Panc1 (cell line): Measurements from ENCODE around the gene CSF3R. TPM values are rescaled to one million over a fixed set of nuclear protein-coding genes. Genes with fewer than 3 reads are reported as not detected.

Experiments used
- ATAC-seq: fragments of 200-7000 bp; cut with Tn5 transposase; 2 replicates; pipeline ENCODE4 v1.9.1; 2020; ENCODE audit warnings: mild to moderate bottlenecking, moderate library complexity
- BruUV-seq: library from RNA; stranded (reverse); fragments of 400-500 nt; replicated peaks from 2 replicates; lab custom pipeline; 2021; lab: Mats Ljungman, UMichigan
- CTCF ChIA-PET: fragments of 300-600 bp; sonication (Branson Sonifier 250); formaldehyde crosslinking; loops from one replicate; lab custom pipeline; 2022; ENCODE audit warnings: antibody characterized with exemption; lab: Charles Lee
- POLR2A ChIA-PET: fragments of 300-600 bp; sonication (Branson Sonifier 250); formaldehyde crosslinking; loops from one replicate; lab custom pipeline; 2022; ENCODE audit warnings: antibody characterized with exemption; lab: Charles Lee
- DNase-seq: peaks from one replicate; pipeline ENCODE4 v3.0.0-alpha.2; 2010; ENCODE audit warnings: low read depth, low spot score
- H3K27ac ChIP-seq: 2 replicates; pipeline ENCODE4 v1.5.1; 2011; ENCODE audit warnings: mild to moderate bottlenecking, low read length, inconsistent platforms
- H3K27me3 ChIP-seq: fragments of 200-500 bp; sonication (Bioruptor generic); 2 replicates; pipeline ENCODE4 v1.6.0; 2014; ENCODE audit warnings: low read length, inconsistent platforms; ENCODE audit not compliant: control insufficient read depth, insufficient read depth
- H3K36me3 ChIP-seq: fragments of 200-500 bp; sonication (Bioruptor generic); 2 replicates; pipeline ENCODE4 v1.5.1; 2014; ENCODE audit warnings: inconsistent platforms, mild to moderate bottlenecking, low read length, moderate library complexity; ENCODE audit not compliant: control insufficient read depth, insufficient read depth
- H3K4me1 ChIP-seq: 2 replicates; pipeline ENCODE4 v1.5.1; 2011; ENCODE audit warnings: inconsistent platforms, mild to moderate bottlenecking, low read length, moderate library complexity; ENCODE audit not compliant: control insufficient read depth, insufficient read depth
- H3K4me3 ChIP-seq, 2 experiments: 2 replicates each; pipeline ENCODE4 v1.5.1; 2011 to 2012; ENCODE audit warnings: low read depth in 2 of 2, low read length in 2 of 2, mild to moderate bottlenecking in 2 of 2, inconsistent platforms in 1 of 2, moderate library complexity in 1 of 2
- H3K9me3 ChIP-seq: fragments of 200-500 bp; sonication (Bioruptor generic); 2 replicates; pipeline ENCODE4 v1.5.1; 2014; ENCODE audit warnings: low read depth, mild to moderate bottlenecking, inconsistent platforms, low read length, moderate library complexity; ENCODE audit not compliant: control insufficient read depth, insufficient read depth
- CTCF ChIP-seq: fragments of 450-650 bp; IDR thresholded peaks from 2 replicates; pipeline ENCODE4 v1.5.1; 2017; ENCODE audit warnings: mild to moderate bottlenecking
- POLR2AphosphoS5 ChIP-seq: IDR thresholded peaks from 2 replicates; pipeline ENCODE4 v1.6.1; 2012; ENCODE audit warnings: mild to moderate bottlenecking, low read depth, low read length, moderate library complexity
- REST ChIP-seq, 2 experiments: IDR thresholded peaks; 2 replicates each; pipeline ENCODE4 v1.6.1; 2011 to 2012; ENCODE audit warnings: low read depth in 2 of 2, control low read depth in 1 of 2, low read length in 1 of 2, mild to moderate bottlenecking in 1 of 2, moderate library complexity in 1 of 2; ENCODE audit not compliant: insufficient read depth in 1 of 2
- SIN3A ChIP-seq: IDR thresholded peaks from 2 replicates; pipeline ENCODE4 v1.6.1; 2012; ENCODE audit warnings: low read depth, mild to moderate bottlenecking, low read length, moderate library complexity, borderline replicate concordance; ENCODE audit not compliant: insufficient read depth
- TCF7L2 ChIP-seq: IDR thresholded peaks from 2 replicates; pipeline ENCODE4 v1.6.1; 2011; ENCODE audit warnings: mild to moderate bottlenecking, low read depth, low read length, inconsistent platforms
- in situ Hi-C: cut with HindIII; loops from 2 replicates; pipeline ENCODE4 v1.10.0; 2016; ENCODE audit warnings: low sequenced_read_pairs, low pct_unique_long_range_greater_than_20kb
- intact Hi-C: fragments of 100-400 bp; cut with micrococcal nuclease; formaldehyde crosslinking; loops from one replicate; pipeline ENCODE4 v1.10.0; 2022; ENCODE audit not compliant: unreplicated experiment
- total RNA-seq: library from RNA; stranded (reverse); gene quantifications from one replicate; pipeline ENCODE4 v1.2.1, GENCODE V29; 2021; ENCODE audit not compliant: unreplicated experiment

The CSF3R gene
- total RNA-seq, 1 experiment from 2014 or later = 0.31 TPM

- H3K9me3 ChIP-seq = no peaks in the 10 kb centered on the region
- DNase-seq (no peak), ATAC-seq (no peak)
- in situ Hi-C loops (no loop called here), intact Hi-C loops (no loop called here)
- POLR2A ChIA-PET = interaction anchor here (0.5 kb wide), 1 partner anchor 1250 kb away, joined by 3 read pairs; no protein-coding TSS in a partner anchor
- no peak overlapping the region for H3K27ac ChIP-seq
- H3K27me3 ChIP-seq = no peaks in the 10 kb centered on the region
- BruUV-seq = no TSS peak
- no peaks in the 10 kb centered on the region for H3K4me1 ChIP-seq
- CTCF ChIA-PET = interaction anchor here (0.6 to 1.3 kb wide), 7 partner anchors 14 to 1499 kb away, joined by 3 to 5 read pairs (median 4); no protein-coding TSS in a partner anchor
- H3K36me3 ChIP-seq = no peaks in the 10 kb centered on the region
- no peak overlapping the region for H3K4me3 ChIP-seq
- TF ChIP-seq REST (IDR thresholded peaks at IDR 0.05; ENCODE audit: insufficient read depth in 1 of 2, low read depth in 2 of 2, low read length in 1 of 2) = no peak
- TF ChIP-seq TCF7L2 = no peak
- no peak for TF ChIP-seq SIN3A
- TF ChIP-seq CTCF = no peak
- no peak for TF ChIP-seq POLR2AphosphoS5
Measured at GRCh38 chr1:36515315-36516138, 32.8 kb upstream of the CSF3R start.

- ChIA-PET POLR2A (no interaction called here), CTCF (interaction anchor here (0.6 kb wide), 1 partner anchor 1165 kb away, joined by 4 read pairs; no protein-coding TSS in a partner anchor)
- TF ChIP-seq REST (IDR thresholded peaks at IDR 0.05; ENCODE audit: insufficient read depth in 1 of 2, low read depth in 2 of 2, low read length in 1 of 2) (no peak), SIN3A (no peak), POLR2AphosphoS5 (no peak), CTCF (no peak)
- DNase-seq (no peak), ATAC-seq (no peak)
- H3K4me1 ChIP-seq = no peaks in the 10 kb centered on the region
- H3K4me3 ChIP-seq = no peak overlapping the region
- H3K9me3 ChIP-seq = no peaks in the 10 kb centered on the region
- in situ Hi-C loops = no loop called here
- intact Hi-C loops = no loop called here
- BruUV-seq = no TSS peak
- H3K27ac ChIP-seq = no peak overlapping the region
- no peaks in the 10 kb centered on the region for H3K27me3 ChIP-seq
- no peaks in the 10 kb centered on the region for H3K36me3 ChIP-seq
Measured at GRCh38 chr1:36514501-36514900, 31.8 kb upstream of the CSF3R start.
